H9 (cell line): ENCODE results near the gene RAB3GAP2. TPM values are rescaled to one million over a fixed set of nuclear protein-coding genes. Genes with fewer than 3 reads are reported as not detected.

Experiments used
- DNase-seq: peaks from one replicate; pipeline ENCODE4 v3.0.0-alpha.2; 2017
- H2AFZ ChIP-seq: one replicate; pipeline ENCODE4 v1.6.1; 2013; ENCODE audit warnings: mild to moderate bottlenecking, low read length, control low read depth, moderate library complexity
- H2AK5ac ChIP-seq: 2 replicates; pipeline ENCODE4 v1.6.1; 2013; ENCODE audit warnings: low read length, control low read depth, mixed read lengths; ENCODE audit not compliant: insufficient read length
- H2BK120ac ChIP-seq: one replicate; pipeline ENCODE4 v1.6.1; 2013; ENCODE audit warnings: low read depth, mild to moderate bottlenecking, low read length, control low read depth, inconsistent platforms; ENCODE audit not compliant: poor library complexity, severe bottlenecking
- H2BK12ac ChIP-seq: 2 replicates; pipeline ENCODE4 v1.6.1; 2013; ENCODE audit warnings: low read length, control low read depth, mixed read lengths, low read depth; ENCODE audit not compliant: insufficient read length
- H2BK15ac ChIP-seq: 2 replicates; pipeline ENCODE4 v1.6.1; 2013; ENCODE audit warnings: low read depth, low read length, control low read depth
- H2BK20ac ChIP-seq: one replicate; pipeline ENCODE4 v1.6.1; 2013; ENCODE audit warnings: low read depth, mild to moderate bottlenecking, low read length, control low read depth, inconsistent platforms; ENCODE audit not compliant: poor library complexity, severe bottlenecking
- H2BK5ac ChIP-seq: 2 replicates; pipeline ENCODE4 v1.6.1; 2013; ENCODE audit warnings: low read length, control low read depth, mixed read lengths; ENCODE audit not compliant: insufficient read length
- H3K14ac ChIP-seq: 2 replicates; pipeline ENCODE4 v1.6.1; 2013; ENCODE audit warnings: low read length, control low read depth; ENCODE audit not compliant: insufficient read depth
- H3K18ac ChIP-seq: 2 replicates; pipeline ENCODE4 v1.6.1; 2013; ENCODE audit warnings: low read depth, mild to moderate bottlenecking, mixed read lengths, low read length, control low read depth; ENCODE audit not compliant: insufficient read length
- H3K23ac ChIP-seq: 2 replicates; pipeline ENCODE4 v1.6.1; 2013; ENCODE audit warnings: low read length, control low read depth, mixed read lengths, low read depth; ENCODE audit not compliant: insufficient read length
- H3K23me2 ChIP-seq: 2 replicates; pipeline ENCODE4 v1.6.1; 2013; ENCODE audit warnings: low read depth, mild to moderate bottlenecking, mixed read lengths, low read length, control low read depth; ENCODE audit not compliant: insufficient read length, poor library complexity, severe bottlenecking
- H3K27ac ChIP-seq: 2 replicates; pipeline ENCODE4 v1.5.1; 2013; ENCODE audit warnings: low read length, control low read depth, mixed read lengths, low read depth; ENCODE audit not compliant: insufficient read length
- H3K27me3 ChIP-seq: 2 replicates; pipeline ENCODE4 v1.6.1; 2013; ENCODE audit warnings: low read length, control low read depth, inconsistent platforms; ENCODE audit not compliant: insufficient read depth
- H3K4ac ChIP-seq: 2 replicates; pipeline ENCODE4 v1.6.1; 2013; ENCODE audit warnings: low read depth, mild to moderate bottlenecking, control low read depth, inconsistent platforms, low read length, moderate library complexity
- H3K4me1 ChIP-seq: 2 replicates; pipeline ENCODE4 v1.6.1; 2013; ENCODE audit warnings: low read length, control low read depth, inconsistent platforms; ENCODE audit not compliant: insufficient read depth
- H3K4me2 ChIP-seq: 2 replicates; pipeline ENCODE4 v1.6.1; 2013; ENCODE audit warnings: low read length, control low read depth, mixed read lengths; ENCODE audit not compliant: insufficient read length, insufficient read depth
- H3K56ac ChIP-seq: 2 replicates; pipeline ENCODE4 v1.6.1; 2013; ENCODE audit warnings: low read depth, mild to moderate bottlenecking, mixed read lengths, low read length, control low read depth; ENCODE audit not compliant: insufficient read length
- H3K79me1 ChIP-seq: 2 replicates; pipeline ENCODE4 v1.6.1; 2013; ENCODE audit warnings: low read depth, mild to moderate bottlenecking, moderate library complexity, low read length, control low read depth, inconsistent platforms; ENCODE audit not compliant: insufficient read depth, poor library complexity, severe bottlenecking
- H3K79me2 ChIP-seq: 2 replicates; pipeline ENCODE4 v1.6.1; 2013; ENCODE audit warnings: low read length, control low read depth, inconsistent platforms; ENCODE audit not compliant: insufficient read depth
- H3K9ac ChIP-seq: 2 replicates; pipeline ENCODE4 v1.6.1; 2013; ENCODE audit warnings: low read length, control low read depth, mixed read lengths; ENCODE audit not compliant: insufficient read length; ENCODE audit errors: extremely low read depth
- H3K9me3 ChIP-seq: one replicate; pipeline ENCODE4 v1.6.1; 2013; ENCODE audit warnings: low read depth, low read length, inconsistent platforms; ENCODE audit not compliant: control insufficient read depth
- H3T11ph ChIP-seq: one replicate; pipeline ENCODE4 v1.6.1; 2013; ENCODE audit warnings: mild to moderate bottlenecking, low read length, control low read depth, inconsistent platforms
- H4K20me1 ChIP-seq: one replicate; pipeline ENCODE4 v1.6.1; 2013; ENCODE audit not compliant: control insufficient read depth, insufficient read length, insufficient read depth
- H4K5ac ChIP-seq: 2 replicates; pipeline ENCODE4 v1.6.1; 2013; ENCODE audit warnings: low read depth, mild to moderate bottlenecking, mixed read lengths, low read length, control low read depth; ENCODE audit not compliant: insufficient read length
- H4K8ac ChIP-seq: replicated peaks from 2 replicates; pipeline ENCODE4 v1.6.1; 2013; ENCODE audit warnings: low read length, control low read depth, mixed read lengths, low read depth; ENCODE audit not compliant: insufficient read length
- H4K91ac ChIP-seq: 2 replicates; pipeline ENCODE4 v1.6.1; 2013; ENCODE audit warnings: low read depth, mild to moderate bottlenecking, moderate library complexity, mixed read lengths, low read length, control low read depth; ENCODE audit not compliant: insufficient read length
- H3K27ac Mint-ChIP-seq, 3 experiments: 2 replicates in 2 of 3; 3 replicates in 1 of 3; pipeline ENCODE4 v1.8.0; 2020 to 2021; ENCODE audit warnings: mixed read lengths in 3 of 3, mild to moderate bottlenecking in 1 of 3, moderate library complexity in 1 of 3
- H3K27me3 Mint-ChIP-seq: 2 replicates; pipeline ENCODE4 v1.8.0; 2021; ENCODE audit warnings: low read depth, mild to moderate bottlenecking, moderate library complexity, mixed read lengths
- H3K36me3 Mint-ChIP-seq, 3 experiments: 2 replicates in 2 of 3; 3 replicates in 1 of 3; pipeline ENCODE4 v1.8.0; 2020 to 2021; ENCODE audit warnings: low read depth in 3 of 3, mixed read lengths in 3 of 3; ENCODE audit not compliant: insufficient read depth in 1 of 3
- H3K4me1 Mint-ChIP-seq, 2 experiments: 2 replicates each; pipeline ENCODE4 v1.8.0; 2020; ENCODE audit warnings: mixed read lengths in 2 of 2
- H3K4me3 Mint-ChIP-seq, 2 experiments: 2 replicates in 1 of 2; 3 replicates in 1 of 2; pipeline ENCODE4 v1.8.0; 2020 to 2021; ENCODE audit warnings: mild to moderate bottlenecking in 2 of 2, mixed read lengths in 2 of 2, moderate library complexity in 1 of 2
- H3K9me3 Mint-ChIP-seq, 2 experiments: 2 replicates in 1 of 2; 3 replicates in 1 of 2; pipeline ENCODE4 v1.8.0; 2020; ENCODE audit warnings: mild to moderate bottlenecking in 2 of 2, mixed read lengths in 2 of 2, moderate library complexity in 1 of 2
- WGBS: extraction: QIAGEN DNeasy Blood & Tissue Kit; methylation state at CpG from one replicate; pipeline ENCODE4 v1.1.7; 2013; ENCODE audit warnings: missing lambda C conversion rate, low lambda C conversion rate, mixed read lengths; ENCODE audit not compliant: insufficient read length; ENCODE audit errors: extremely low coverage; 5-methylcytosine and 5-hydroxymethylcytosine counted together
- total RNA-seq: library from RNA; stranded (reverse); gene quantifications from 2 replicates; pipeline ENCODE4 v1.2.1, GENCODE V29; 2021
- TF ChIP-seq, protein P1 (sequence below): fragments of 200-600 bp; sonication (generic); conservative IDR thresholded peaks from 3 replicates; pipeline ENCODE4 v1.8.0; 2021; ENCODE audit warnings: antibody characterized with exemption, mild to moderate bottlenecking

RAB3GAP2 gene
- total RNA-seq, 1 experiment from 2014 or later, result 48.3 TPM

DNA sequence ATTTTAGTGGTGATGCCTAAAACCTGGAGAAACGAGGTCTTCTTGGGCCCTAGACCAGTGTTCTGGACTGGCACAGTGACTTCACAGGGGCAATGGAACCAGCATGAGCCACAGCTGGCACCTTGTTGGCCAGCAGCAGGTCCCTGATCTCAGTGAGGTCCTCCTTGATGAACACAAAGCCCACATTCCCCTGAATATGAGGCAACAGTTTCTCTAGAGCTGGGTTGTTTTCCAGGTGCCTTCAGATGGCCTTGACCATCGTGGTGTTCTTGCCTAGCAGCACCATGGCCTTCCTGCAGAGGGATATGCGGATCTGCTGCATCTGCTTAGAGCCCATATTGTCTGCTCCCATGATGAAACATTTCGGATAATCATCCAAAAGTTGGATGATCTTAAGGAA, 44.9 kb upstream of the RAB3GAP2 start:
- Histone ChIP-seq H2BK5ac (no peak overlapping the region), H3K4me2 (no peak overlapping the region), H2AFZ (no peak overlapping the region), H3K79me2 (no peaks in the 10 kb centered on the region), H3K27me3 (no peaks in the 10 kb centered on the region), H3K18ac (no peak overlapping the region), H3K79me1 (no peaks in the 10 kb centered on the region), H3K23ac (no peak overlapping the region), H3K27ac (no peak overlapping the region), H3K56ac (no peak overlapping the region), H2BK15ac (no peak overlapping the region), H3K14ac (no peak overlapping the region), H2BK120ac (no peak overlapping the region), H3K9me3 (no peaks in the 10 kb centered on the region), H4K5ac (no peak overlapping the region), H3T11ph (no peak overlapping the region), H2BK12ac (no peak overlapping the region), H2AK5ac (no peak overlapping the region), H4K91ac (no peak overlapping the region), H3K4me1 (no peaks in the 10 kb centered on the region; the same call in 1 of the 2 replicates), H4K20me1 (no peaks in the 10 kb centered on the region), H3K4ac (no peak overlapping the region), H2BK20ac (no peak overlapping the region), H3K23me2 (no peaks in the 10 kb centered on the region), H3K9ac (no peak overlapping the region), H4K8ac (no peak overlapping the region)
- no peaks in the 10 kb centered on the region for H3K27me3 Mint-ChIP-seq
- no peak for DNase-seq
- H3K4me1 Mint-ChIP-seq, result peaks cover 8 to 11% of the 10 kb centered on the region in 2 experiments
- TF ChIP-seq, protein P1, sequence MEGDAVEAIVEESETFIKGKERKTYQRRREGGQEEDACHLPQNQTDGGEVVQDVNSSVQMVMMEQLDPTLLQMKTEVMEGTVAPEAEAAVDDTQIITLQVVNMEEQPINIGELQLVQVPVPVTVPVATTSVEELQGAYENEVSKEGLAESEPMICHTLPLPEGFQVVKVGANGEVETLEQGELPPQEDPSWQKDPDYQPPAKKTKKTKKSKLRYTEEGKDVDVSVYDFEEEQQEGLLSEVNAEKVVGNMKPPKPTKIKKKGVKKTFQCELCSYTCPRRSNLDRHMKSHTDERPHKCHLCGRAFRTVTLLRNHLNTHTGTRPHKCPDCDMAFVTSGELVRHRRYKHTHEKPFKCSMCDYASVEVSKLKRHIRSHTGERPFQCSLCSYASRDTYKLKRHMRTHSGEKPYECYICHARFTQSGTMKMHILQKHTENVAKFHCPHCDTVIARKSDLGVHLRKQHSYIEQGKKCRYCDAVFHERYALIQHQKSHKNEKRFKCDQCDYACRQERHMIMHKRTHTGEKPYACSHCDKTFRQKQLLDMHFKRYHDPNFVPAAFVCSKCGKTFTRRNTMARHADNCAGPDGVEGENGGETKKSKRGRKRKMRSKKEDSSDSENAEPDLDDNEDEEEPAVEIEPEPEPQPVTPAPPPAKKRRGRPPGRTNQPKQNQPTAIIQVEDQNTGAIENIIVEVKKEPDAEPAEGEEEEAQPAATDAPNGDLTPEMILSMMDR, result no peak
- no peaks in the 10 kb centered on the region for H3K9me3 Mint-ChIP-seq
- H3K27ac Mint-ChIP-seq, result no peak overlapping the region
- WGBS, result no CpG with 5 or more reads among the region's 4 CpGs
- no peaks in the 10 kb centered on the region; a peak in 1 of 7 replicates for H3K36me3 Mint-ChIP-seq
- no peak overlapping the region for H3K4me3 Mint-ChIP-seq
